HepG2 (cell line): ENCODE results near the gene PEF1. TPM values are rescaled to one million over a fixed set of nuclear protein-coding genes. Genes with fewer than 3 reads are reported as not detected.

Source experiments
- ATAC-seq: fragments of 200-7000 bp; cut with Tn5 transposase; 3 replicates; pipeline ENCODE4 v1.9.1; 2020; ENCODE audit warnings: mild to moderate bottlenecking, moderate library complexity
- BruUV-seq: library from RNA; stranded (reverse); fragments of 400-500 nt; replicated peaks from 2 replicates; lab custom pipeline; 2021; lab: Mats Ljungman, UMichigan
- CTCF ChIA-PET: fragments of 300-600 bp; formaldehyde crosslinking; extraction: SDS; loops from one replicate; lab custom pipeline; 2021; ENCODE audit warnings: low total read pairs, inconsistent platforms, low intra/inter-chr PET ratio; lab: Yijun Ruan, JAX
- POLR2A ChIA-PET: fragments of 350-600 bp; sonication (Branson Sonifier 250); formaldehyde crosslinking; loops from one replicate; lab custom pipeline; 2020; ENCODE audit warnings: antibody characterized with exemption, inconsistent platforms; lab: Yijun Ruan, JAX
- DNase-seq: peaks from one replicate; pipeline ENCODE4 v3.0.0-alpha.2; 2015; ENCODE audit warnings: low spot score
- FAIRE-seq: peaks from 3 replicates; lab custom pipeline; 2011; peaks lifted over from hg19 to GRCh38; lab: Jason Lieb, UNC
- H2AFZ ChIP-seq: one replicate; pipeline ENCODE4 v1.6.1; 2011; ENCODE audit warnings: low read length, inconsistent platforms
- H3K27ac ChIP-seq: fragments of 300-600 bp; 3 replicates; pipeline ENCODE4 v1.8.0; 2011; ENCODE audit warnings: mixed run types, mild to moderate bottlenecking, mixed read lengths, low read length, inconsistent platforms; ENCODE audit not compliant: insufficient read depth; ENCODE audit errors: extremely low read length
- H3K27me3 ChIP-seq, 2 experiments: fragments of 200-600 bp in 1 of 2; 2 replicates in 1 of 2; 3 replicates in 1 of 2; pipeline versions ENCODE4 v1.6.0 to v1.8.0; 2011; ENCODE audit warnings: low read length in 2 of 2, mild to moderate bottlenecking in 2 of 2, moderate library complexity in 2 of 2, inconsistent platforms in 1 of 2; ENCODE audit not compliant: insufficient read depth in 2 of 2, control insufficient read depth in 1 of 2
- H3K36me3 ChIP-seq, 2 experiments: fragments of 200-600 bp in 1 of 2; replicated peaks in 1 of 2; 2 replicates in 1 of 2; 3 replicates in 1 of 2; pipeline versions ENCODE4 v1.5.1 to v1.8.0; 2011; ENCODE audit warnings: low read length in 2 of 2, inconsistent platforms in 1 of 2; ENCODE audit not compliant: insufficient read depth in 2 of 2, control insufficient read depth in 1 of 2
- H3K4me1 ChIP-seq: 2 replicates; pipeline ENCODE4 v1.5.1; 2012; ENCODE audit warnings: low read length, inconsistent platforms; ENCODE audit not compliant: insufficient read depth
- H3K4me2 ChIP-seq: 2 replicates; pipeline ENCODE4 v1.6.0; 2011; ENCODE audit warnings: low read depth, low read length, inconsistent platforms
- H3K4me3 ChIP-seq, 3 experiments: fragments of 200-600 bp in 1 of 3; sonication (generic), shearing (Covaris generic) in 1 of 3; replicated peaks in 1 of 3; 2 replicates each; pipeline ENCODE4 v1.5.1; 2011 to 2016; ENCODE audit warnings: low read length in 3 of 3, inconsistent platforms in 2 of 3, low read depth in 2 of 3, mild to moderate bottlenecking in 2 of 3, control low read depth in 1 of 3, mixed read lengths in 1 of 3; ENCODE audit not compliant: insufficient read depth in 1 of 3
- H3K79me2 ChIP-seq: one replicate; pipeline ENCODE4 v1.6.1; 2011; ENCODE audit warnings: low read length, inconsistent platforms; ENCODE audit not compliant: insufficient read depth
- H3K9ac ChIP-seq: 2 replicates; pipeline ENCODE4 v1.6.0; 2011; ENCODE audit warnings: mild to moderate bottlenecking, low read depth, low read length, inconsistent platforms; ENCODE audit not compliant: insufficient read depth
- H3K9me3 ChIP-seq: 2 replicates; pipeline ENCODE4 v1.5.1; 2012; ENCODE audit warnings: mild to moderate bottlenecking, low read length
- H4K20me1 ChIP-seq: 2 replicates; pipeline ENCODE4 v1.6.0; 2011; ENCODE audit warnings: inconsistent platforms, mild to moderate bottlenecking, low read length, moderate library complexity; ENCODE audit not compliant: insufficient read depth
- GATAD1 ChIP-seq: IDR thresholded peaks from 2 replicates; pipeline ENCODE4 v1.6.1; 2016; ENCODE audit warnings: missing genetic modification reagents, missing compliant biosample characterization
- KAT7 ChIP-seq: IDR thresholded peaks from 2 replicates; pipeline ENCODE4 v1.6.1; 2018; ENCODE audit warnings: borderline replicate concordance, missing compliant biosample characterization
- MXD3 ChIP-seq: IDR thresholded peaks from 2 replicates; pipeline ENCODE4 v1.6.1; 2016; ENCODE audit warnings: mild to moderate bottlenecking, missing biosample characterization, missing genetic modification reagents
- SIX4 ChIP-seq: sonication (generic); formaldehyde crosslinking; IDR thresholded peaks from 2 replicates; pipeline ENCODE4 v1.4.0; 2020; ENCODE audit warnings: missing genetic modification reagents
- ZBTB38 ChIP-seq: sonication (generic); formaldehyde crosslinking; IDR thresholded peaks from 2 replicates; pipeline ENCODE4 v1.5.1; 2020; ENCODE audit warnings: mild to moderate bottlenecking, missing genetic modification reagents
- ZNF367 ChIP-seq: sonication (generic); formaldehyde crosslinking; IDR thresholded peaks from 2 replicates; pipeline ENCODE4 v1.4.0; 2020; ENCODE audit warnings: missing genetic modification reagents, borderline replicate concordance
- ZNF431 ChIP-seq: sonication (generic); formaldehyde crosslinking; IDR thresholded peaks from 2 replicates; pipeline ENCODE4 v1.9.0; 2022; ENCODE audit warnings: missing genetic modification reagents, low read depth, mild to moderate bottlenecking, borderline replicate concordance
- ZNF512B ChIP-seq: sonication (generic); formaldehyde crosslinking; IDR thresholded peaks from 2 replicates; pipeline ENCODE4 v1.5.1; 2020; ENCODE audit warnings: missing genetic modification reagents, mild to moderate bottlenecking, borderline replicate concordance
- ZNF660 ChIP-seq: sonication (generic); formaldehyde crosslinking; IDR thresholded peaks from 2 replicates; pipeline ENCODE4 v1.5.1; 2020; ENCODE audit warnings: mild to moderate bottlenecking, low read depth, missing genetic modification reagents, borderline replicate concordance
- ZNF878 ChIP-seq: sonication (generic); formaldehyde crosslinking; IDR thresholded peaks from 2 replicates; pipeline ENCODE4 v1.8.1; 2023; ENCODE audit warnings: mild to moderate bottlenecking, missing genetic modification reagents, moderate library complexity
- WGBS: methylation state at CpG from one replicate; pipeline ENCODE4 v1.1.6; 2017; ENCODE audit warnings: low lambda C conversion rate; 5-methylcytosine and 5-hydroxymethylcytosine counted together
- in situ Hi-C: cut with HindIII; loops from 2 replicates; pipeline ENCODE4 v1.10.0; 2017; ENCODE audit warnings: low pct_unique_long_range_greater_than_20kb; ENCODE audit not compliant: extremely low pct_ligation_motif_present
- intact Hi-C: fragments of 100-400 bp; cut with micrococcal nuclease; formaldehyde crosslinking; loops from one replicate; pipeline ENCODE4 v1.10.0; 2022; ENCODE audit not compliant: unreplicated experiment
- polyA plus RNA-seq, 8 experiments: library from polyadenylated mRNA; depleted of rRNA in 3 of 8; stranded (reverse) in 7 of 8; unstranded in 1 of 8; fragments of >200 nt; fragmentation: Illumina TruSeq in 4 of 8; extraction: Trizol in 4 of 8; gene quantifications; 2 replicates each; pipeline versions ENCODE4 v1.2.1 to v1.2.3, GENCODE V29; 2011 to 2016; ENCODE audit warnings: low read depth in 4 of 8, missing spikeins in 1 of 8, mixed read lengths in 1 of 8; ENCODE audit not compliant: insufficient read depth in 1 of 8
- total RNA-seq, 5 experiments: library from RNA; depleted of rRNA; stranded (reverse); fragments of >200 nt; fragmentation: Illumina TruSeq; extraction: Trizol; gene quantifications; 2 replicates each; pipeline ENCODE4 v1.2.3, GENCODE V29; 2016; ENCODE audit warnings: low read depth in 1 of 5
- TF ChIP-seq, protein P1 (sequence below): IDR thresholded peaks from 2 replicates; pipeline ENCODE4 v1.6.1; 2016; ENCODE audit warnings: missing biosample characterization, missing genetic modification reagents, low read depth

Gene PEF1
- total and polyA plus RNA-seq, 2 of the 13 experiments (the other 11 are each of a cell fraction or from before 2014, with no cell fraction given): 57.1 to 57.8 TPM

DNA sequence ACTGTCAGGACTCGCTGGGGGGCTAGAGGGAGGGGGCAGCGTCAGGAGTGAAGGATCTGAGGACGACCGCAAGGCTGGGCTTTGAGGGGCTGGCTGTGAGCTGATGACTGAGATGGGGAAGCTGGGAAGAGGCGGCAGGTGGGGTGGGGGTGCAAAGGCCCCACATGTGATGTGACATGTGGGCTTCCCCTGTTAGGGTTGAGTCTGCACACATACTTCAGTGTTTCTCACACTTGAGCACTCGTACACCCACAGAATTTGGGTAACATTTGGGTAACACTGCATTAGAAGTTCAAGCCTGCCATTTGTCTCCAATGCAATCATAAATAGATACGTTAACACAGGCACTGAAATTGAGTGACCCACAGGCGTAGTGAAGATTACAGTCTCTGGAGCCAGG, 42.9 kb upstream of the PEF1 start:
- CTCF ChIA-PET: no interaction called here

More for the DNA sequence above, 42.9 kb upstream of the PEF1 start:
- ATAC-seq: no peak
- in situ Hi-C loops: no loop called here
- H4K20me1 ChIP-seq: no peaks in the 10 kb centered on the region
- no peak for FAIRE-seq
- no peaks in the 10 kb centered on the region for H3K36me3 ChIP-seq
- H3K4me2 ChIP-seq: no peak overlapping the region
- H3K27ac ChIP-seq: no peak overlapping the region
- no peak overlapping the region for H3K9ac ChIP-seq
- POLR2A ChIA-PET: no interaction called here
- H3K4me1 ChIP-seq: no peaks in the 10 kb centered on the region
- no peaks in the 10 kb centered on the region for H3K27me3 ChIP-seq
- H3K4me3 ChIP-seq: no peak overlapping the region
- H3K9me3 ChIP-seq: no peaks in the 10 kb centered on the region
- BruUV-seq: TSS peak; percentile 39
- TF ChIP-seq ZNF512B (CRISPR knock-in tag): no peak
- TF ChIP-seq ZNF431 (CRISPR knock-in tag): no peak
- no peak for TF ChIP-seq GATAD1 (CRISPR knock-in tag)
- no peak for TF ChIP-seq ZBTB38 (CRISPR knock-in tag)
- no peak for TF ChIP-seq ZNF660 (CRISPR knock-in tag)
- TF ChIP-seq KAT7 (CRISPR knock-in tag): no peak
- TF ChIP-seq SIX4: no peak
- no peak for TF ChIP-seq ZNF367 (CRISPR knock-in tag)
- no peak for TF ChIP-seq MXD3 (CRISPR knock-in tag)
- TF ChIP-seq, protein P1, sequence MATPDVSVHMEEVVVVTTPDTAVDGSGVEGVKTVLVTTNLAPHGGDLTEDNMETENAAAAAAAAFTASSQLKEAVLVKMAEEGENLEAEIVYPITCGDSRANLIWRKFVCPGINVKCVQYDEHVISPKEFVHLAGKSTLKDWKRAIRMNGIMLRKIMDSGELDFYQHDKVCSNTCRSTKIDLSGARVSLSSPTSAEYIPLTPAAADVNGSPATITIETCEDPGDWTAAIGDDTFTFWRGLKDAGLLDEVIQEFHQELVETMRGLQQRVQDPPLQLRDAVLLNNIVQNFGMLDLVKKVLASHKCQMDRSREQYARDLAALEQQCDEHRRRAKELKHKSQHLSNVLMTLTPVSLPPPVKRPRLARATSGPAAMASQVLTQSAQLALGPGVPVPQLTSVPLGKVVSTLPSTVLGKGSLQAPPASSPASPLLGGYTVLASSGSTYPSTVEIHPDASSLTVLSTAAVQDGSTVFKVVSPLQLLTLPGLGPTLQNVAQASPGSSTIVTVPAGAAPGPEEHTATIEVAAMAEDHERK (CRISPR knock-in tag): no peak
- no peak for TF ChIP-seq ZNF878
- no peak for DNase-seq
- H3K79me2 ChIP-seq: no peaks in the 10 kb centered on the region
- no peak overlapping the region for H2AFZ ChIP-seq
- WGBS: 96% methylated on average over 8 of the region's 8 CpGs
- intact Hi-C loops: no loop called here
